RWPE1 (cell line): ENCODE data around the gene ZNF547.

ENCODE experiments used
- CTCF ChIA-PET: fragments of 350-600 bp; sonication (Branson Sonifier 250); formaldehyde crosslinking; extraction: SDS; loops from one replicate; lab custom pipeline; 2021; lab: Yijun Ruan, JAX
- POLR2A ChIA-PET: fragments of 400-600 bp; formaldehyde crosslinking; extraction: SDS; loops from one replicate; lab custom pipeline; 2020; ENCODE audit warnings: antibody characterized with exemption; ENCODE audit not compliant: low non-redundant PET; lab: Yijun Ruan, JAX
- DNase-seq: peaks from one replicate; pipeline ENCODE4 v3.0.0; 2012; ENCODE audit warnings: low spot score
- H3K27ac ChIP-seq: fragments of 450-650 bp; 2 replicates; pipeline ENCODE4 v1.5.1; 2017
- CTCF ChIP-seq: fragments of 450-650 bp; conservative IDR thresholded peaks from 2 replicates; pipeline ENCODE4 v1.5.1; 2017; ENCODE audit warnings: low read depth, mild to moderate bottlenecking

ZNF547 gene

GRCh38 chr19:57380923-57381322, 17.6 kb downstream of the ZNF547 start:
- no peak for TF ChIP-seq CTCF
- H3K27ac ChIP-seq: no peak overlapping the region
- DNase-seq: no peak
- POLR2A ChIA-PET: no interaction called here
- CTCF ChIA-PET: no interaction called here

DNA sequence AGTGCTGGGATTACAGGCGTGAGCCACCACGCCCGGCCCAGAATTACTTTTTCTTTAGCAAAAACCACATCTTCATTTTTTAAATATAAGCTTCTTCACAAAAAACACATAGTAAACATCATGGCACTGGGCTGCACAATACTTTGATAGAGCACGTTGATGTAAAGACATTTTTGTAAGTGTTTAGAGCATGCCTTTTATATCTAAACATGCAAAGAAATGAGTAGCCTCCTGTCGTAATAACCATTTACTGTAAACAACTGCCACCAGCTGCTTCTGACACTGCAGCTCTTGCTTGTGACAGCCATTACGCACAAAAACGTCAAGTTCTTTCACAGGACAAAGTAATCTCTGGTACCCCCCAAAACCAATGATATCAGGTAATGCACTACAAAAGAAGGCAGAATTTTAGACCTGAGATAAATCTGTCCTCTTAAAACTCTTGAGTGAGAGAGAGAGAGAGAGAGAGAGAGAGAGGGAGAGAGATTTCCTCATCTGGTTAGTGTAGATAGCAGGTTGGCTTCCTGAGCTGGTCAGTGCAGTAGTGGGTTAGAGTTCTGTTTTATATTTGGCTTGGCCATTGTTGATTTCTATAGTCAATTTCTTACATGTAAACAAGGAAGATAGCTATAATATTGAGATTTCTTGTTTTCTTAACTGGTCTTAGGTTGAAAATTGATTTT, 19.6 kb downstream of the ZNF547 start:
- no peak for DNase-seq
- POLR2A ChIA-PET: no interaction called here
- CTCF ChIA-PET: interaction anchor here (0.5 to 0.6 kb wide), 2 partner anchors 29 to 107 kb away, joined by 3 to 4 read pairs; no protein-coding TSS in a partner anchor
- no peak for TF ChIP-seq CTCF
- no peak overlapping the region for H3K27ac ChIP-seq

DNA sequence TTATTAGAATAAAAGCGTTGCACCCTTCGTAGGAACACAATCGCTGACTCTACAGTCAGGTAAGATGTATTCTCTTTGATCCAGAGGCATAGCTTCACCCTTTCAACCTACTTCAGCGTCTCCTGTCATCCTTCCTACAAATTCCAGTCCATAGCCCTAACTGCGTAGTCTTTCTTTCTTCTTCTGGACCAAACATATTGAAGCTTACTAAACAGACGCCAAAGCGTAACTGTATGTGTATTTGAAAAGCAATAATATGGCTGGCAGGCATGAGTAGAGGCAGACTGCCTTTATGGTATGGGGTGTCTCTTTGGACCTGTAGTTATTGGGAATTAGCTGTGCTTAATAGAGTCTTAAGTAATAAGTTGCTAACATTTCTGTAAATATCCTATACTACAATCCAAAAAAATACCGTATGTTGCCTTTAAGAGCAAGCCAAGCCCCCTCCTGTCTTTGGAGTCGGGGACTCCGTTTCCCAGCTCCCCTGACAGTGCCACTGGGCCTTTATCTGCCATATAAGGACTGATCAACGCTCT, 25.9 kb downstream of the ZNF547 start:
- no peak for TF ChIP-seq CTCF
- ChIA-PET CTCF (no interaction called here), POLR2A (interaction anchor here (0.6 to 0.7 kb wide), 3 partner anchors 18 to 794 kb away, joined by 3 read pairs; partner anchors contain the start of gene ZNF274)
- peak overlapping the region; percentile 80 for H3K27ac ChIP-seq
- no peak for DNase-seq

DNA sequence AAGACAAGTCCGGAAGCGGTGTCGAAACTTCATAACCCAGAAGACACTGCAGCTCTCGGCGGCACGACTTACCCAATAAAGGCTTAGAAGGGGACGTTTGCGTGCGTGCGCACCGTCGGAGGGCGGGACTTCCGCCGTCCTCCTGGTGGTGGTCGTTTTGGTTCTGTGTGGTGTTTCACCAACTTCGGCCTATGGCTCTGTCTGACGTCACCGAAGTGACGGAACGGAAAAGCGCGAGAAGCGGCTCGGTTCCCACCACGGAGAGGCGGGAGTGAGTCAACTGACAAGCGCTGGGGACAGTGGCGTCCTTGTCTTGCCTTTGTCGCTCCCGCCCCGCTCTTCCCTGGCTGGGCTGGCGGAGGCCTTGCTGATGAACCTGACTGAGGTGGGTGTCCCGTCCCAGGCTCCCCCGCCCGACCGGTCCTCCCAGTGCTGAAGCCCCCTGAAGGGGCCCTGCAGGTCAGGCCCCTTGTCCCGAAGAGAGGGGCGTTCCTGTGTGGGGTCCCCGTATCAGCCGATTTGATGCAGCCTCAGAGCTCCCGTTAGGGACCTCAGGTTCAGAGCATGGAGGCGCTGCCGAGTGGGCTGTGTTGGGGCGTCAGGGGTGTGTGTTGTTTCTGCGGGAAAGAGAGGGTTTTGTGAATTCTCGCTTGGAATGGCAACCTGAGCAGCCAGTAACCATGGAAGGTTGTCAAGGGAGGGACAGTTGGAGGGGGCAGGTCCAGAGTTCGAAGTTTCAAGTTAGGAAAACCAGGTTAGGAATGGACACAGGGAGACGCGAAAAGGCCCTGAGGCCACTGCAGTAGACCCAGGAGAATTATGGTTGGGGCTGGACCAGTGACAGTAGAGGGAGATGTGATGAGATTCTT, 26.6 kb downstream of the ZNF547 start, which contains the start of gene ZNF548:
ZNF548 (plus strand) TSS at position 125 of the 869 bp plus-strand sequence; CDS start at position 371, 246 bp downstream.
- DNase-seq: peak; percentile 93
- no peak for TF ChIP-seq CTCF
- CTCF ChIA-PET: interaction anchor here (0.5 kb wide), 1 partner anchor 17 kb away, joined by 3 read pairs; no protein-coding TSS in a partner anchor
- H3K27ac ChIP-seq: peak within 1 kb of the TSS; percentile 80
- POLR2A ChIA-PET: interaction anchor here (0.6 to 0.7 kb wide), 2 partner anchors 121 to 793 kb away, joined by 3 read pairs; partner anchors contain the start of gene ZNF274

DNA sequence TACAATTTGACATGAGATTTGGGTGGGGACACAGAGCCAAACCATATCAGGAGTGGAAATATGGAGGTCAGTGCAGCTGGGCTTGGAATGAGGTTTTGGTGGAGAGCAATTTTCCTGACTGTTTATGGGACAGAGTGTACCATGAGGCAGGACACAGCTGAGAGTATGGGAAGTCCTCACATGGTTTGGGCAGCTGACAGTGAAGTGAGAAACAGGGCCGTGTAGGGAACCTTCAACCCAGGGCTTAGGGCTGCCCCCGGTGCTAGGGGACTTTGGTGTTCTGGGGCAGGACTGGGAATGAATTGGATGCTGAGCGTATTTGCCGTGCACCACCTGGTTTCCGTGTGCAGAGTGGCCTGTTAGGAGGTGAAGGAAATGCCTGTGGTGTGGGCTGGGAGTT, 32.4 kb downstream of the ZNF547 start:
- TF ChIP-seq CTCF: no peak
- DNase-seq: no peak
- ChIA-PET POLR2A (no interaction called here), CTCF (no interaction called here)
- no peak overlapping the region for H3K27ac ChIP-seq

DNA sequence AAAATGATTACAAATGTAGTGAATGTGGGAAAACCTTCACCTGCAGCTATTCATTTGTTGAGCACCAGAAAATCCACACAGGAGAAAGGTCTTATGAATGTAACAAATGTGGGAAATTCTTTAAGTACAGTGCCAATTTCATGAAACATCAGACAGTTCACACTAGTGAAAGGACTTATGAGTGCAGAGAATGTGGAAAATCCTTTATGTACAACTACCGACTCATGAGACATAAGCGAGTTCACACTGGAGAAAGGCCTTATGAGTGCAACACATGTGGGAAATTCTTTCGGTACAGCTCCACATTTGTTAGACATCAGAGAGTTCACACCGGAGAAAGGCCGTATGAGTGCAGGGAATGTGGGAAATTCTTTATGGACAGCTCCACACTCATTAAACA, 35.5 kb downstream of the ZNF547 start:
- no peak overlapping the region for H3K27ac ChIP-seq
- ChIA-PET CTCF (no interaction called here), POLR2A (no interaction called here)
- TF ChIP-seq CTCF: no peak
- no peak for DNase-seq
